HCT116 (cell line): ENCODE data around the gene OR2A2. TPM values are rescaled to one million over a fixed set of nuclear protein-coding genes. Genes with fewer than 3 reads are reported as not detected.

Experiments
- ATAC-seq: fragments of 200-7000 bp; cut with Tn5 transposase; 2 replicates; pipeline ENCODE4 v1.9.1; 2020; ENCODE audit warnings: mild to moderate bottlenecking, moderate library complexity
- BruUV-seq: library from RNA; stranded (reverse); fragments of 400-500 nt; replicated peaks from 2 replicates; lab custom pipeline; 2021; lab: Mats Ljungman, UMichigan
- CTCF ChIA-PET: fragments of 300-600 bp; sonication (Branson Sonifier 250); formaldehyde crosslinking; loops from one replicate; lab custom pipeline; 2021; ENCODE audit warnings: antibody characterized with exemption; lab: Charles Lee
- POLR2A ChIA-PET: fragments of 300-600, 350-600 bp; sonication (Branson Sonifier 250); formaldehyde crosslinking; loops from one replicate; lab custom pipeline; 2021; ENCODE audit warnings: antibody characterized with exemption; lab: Charles Lee
- RAD21 ChIA-PET, 2 experiments: fragments of 300-600 bp; sonication (Branson Sonifier 250); formaldehyde crosslinking; loops; one replicate each; lab custom pipeline; 2023; ENCODE audit warnings: low total read pairs in 2 of 2; ENCODE audit not compliant: uncharacterized antibody in 2 of 2, unreplicated experiment in 2 of 2, low non-redundant PET in 1 of 2; lab: Charles Lee
- DNase-seq: peaks from one replicate; pipeline ENCODE4 v3.0.0-alpha.2; 2010; ENCODE audit warnings: low read depth, low spot score
- H2AFZ ChIP-seq: fragments of 200-600 bp; shearing (Covaris generic), sonication (generic); 2 replicates; pipeline ENCODE4 v1.6.1; 2017; ENCODE audit warnings: low read depth, mixed run types, mixed read lengths, antibody characterized with exemption, low read length; ENCODE audit not compliant: poor library complexity, severe bottlenecking
- H3K27ac ChIP-seq: 2 replicates; pipeline ENCODE4 v1.5.1; 2012; ENCODE audit warnings: low read depth, low read length
- H3K27me3 ChIP-seq: fragments of 200-600 bp; sonication (generic); 2 replicates; pipeline ENCODE4 v1.6.1; 2016; ENCODE audit warnings: mixed run types, low read length, mixed read lengths; ENCODE audit not compliant: insufficient read depth
- H3K36me3 ChIP-seq, 2 experiments: fragments of 200-500 bp in 1 of 2; fragments of 200-600 bp in 1 of 2; sonication (Bioruptor generic) in 1 of 2; sonication (generic) in 1 of 2; 2 replicates each; pipeline versions ENCODE4 v1.5.1 to v1.6.1; 2014 to 2016; ENCODE audit warnings: low read length in 2 of 2, inconsistent platforms in 1 of 2, mixed read lengths in 1 of 2, mixed run types in 1 of 2; ENCODE audit not compliant: insufficient read depth in 2 of 2, control insufficient read depth in 1 of 2
- H3K4me1 ChIP-seq, 2 experiments: fragments of 200-600 bp in 1 of 2; sonication (generic) in 1 of 2; 2 replicates each; pipeline versions ENCODE4 v1.5.1 to v1.6.1; 2012 to 2017; ENCODE audit warnings: low read length in 2 of 2, inconsistent platforms in 1 of 2, mild to moderate bottlenecking in 1 of 2, mixed read lengths in 1 of 2, mixed run types in 1 of 2, moderate library complexity in 1 of 2; ENCODE audit not compliant: insufficient read depth in 2 of 2, control insufficient read depth in 1 of 2
- H3K4me2 ChIP-seq: fragments of 200-600 bp; sonication (generic); 2 replicates; pipeline ENCODE4 v1.6.1; 2017; ENCODE audit warnings: mixed run types, low read length, mixed read lengths
- H3K4me3 ChIP-seq, 2 experiments: fragments of 200-600 bp in 1 of 2; sonication (generic) in 1 of 2; replicated peaks in 1 of 2; 2 replicates each; pipeline ENCODE4 v1.5.1; 2011 to 2016; ENCODE audit warnings: low read length in 2 of 2, control low read depth in 1 of 2, low read depth in 1 of 2, mild to moderate bottlenecking in 1 of 2, mixed read lengths in 1 of 2, mixed run types in 1 of 2
- H3K79me2 ChIP-seq: fragments of 200-600 bp; sonication (generic); 2 replicates; pipeline ENCODE4 v1.6.1; 2017; ENCODE audit warnings: mild to moderate bottlenecking, mixed run types, low read length, moderate library complexity, mixed read lengths; ENCODE audit not compliant: insufficient read depth
- H3K9ac ChIP-seq: fragments of 200-600 bp; sonication (generic); 2 replicates; pipeline ENCODE4 v1.6.1; 2016; ENCODE audit warnings: low read length, mixed read lengths
- H3K9me2 ChIP-seq: fragments of 200-600 bp; sonication (generic), shearing (Covaris generic); 2 replicates; pipeline ENCODE4 v1.6.1; 2017; ENCODE audit warnings: mixed run types, mild to moderate bottlenecking, moderate library complexity; ENCODE audit not compliant: insufficient read depth
- H3K9me3 ChIP-seq, 2 experiments: fragments of 200-500 bp in 1 of 2; fragments of 200-600 bp in 1 of 2; sonication (Bioruptor generic) in 1 of 2; sonication (generic) in 1 of 2; 2 replicates each; pipeline ENCODE4 v1.6.1; 2014 to 2017; ENCODE audit warnings: low read length in 2 of 2, mixed read lengths in 2 of 2, inconsistent platforms in 1 of 2, low read depth in 1 of 2, mild to moderate bottlenecking in 1 of 2, mixed run types in 1 of 2, moderate library complexity in 1 of 2; ENCODE audit not compliant: control insufficient read depth in 1 of 2, insufficient read depth in 1 of 2
- H4K20me1 ChIP-seq: fragments of 200-600 bp; sonication (generic), shearing (Covaris generic); 2 replicates; pipeline ENCODE4 v1.6.1; 2017; ENCODE audit warnings: mixed run types, mild to moderate bottlenecking, moderate library complexity; ENCODE audit not compliant: insufficient read depth
- CBX3 ChIP-seq: IDR thresholded peaks from 2 replicates; pipeline ENCODE4 v1.6.1; 2012; ENCODE audit warnings: low read depth
- CEBPB ChIP-seq: IDR thresholded peaks from 2 replicates; pipeline ENCODE4 v1.6.1; 2012; ENCODE audit warnings: low read depth
- ELF1 ChIP-seq: IDR thresholded peaks from 2 replicates; pipeline ENCODE4 v1.6.1; 2012; ENCODE audit warnings: low read depth, borderline replicate concordance
- EZH2 ChIP-seq: fragments of 200-600 bp; sonication (generic); IDR thresholded peaks from 2 replicates; pipeline ENCODE4 v1.6.1; 2017; ENCODE audit warnings: antibody characterized with exemption, mixed run types
- EZH2phosphoT487 ChIP-seq: fragments of 200-600 bp; IDR thresholded peaks from 2 replicates; pipeline ENCODE4 v1.6.1; 2018; ENCODE audit warnings: antibody characterized with exemption, borderline replicate concordance
- JUND ChIP-seq: IDR thresholded peaks from 2 replicates; pipeline ENCODE4 v1.6.1; 2012
- intact Hi-C: fragments of 100-400 bp; cut with micrococcal nuclease; formaldehyde crosslinking; loops from 2 replicates; pipeline ENCODE4 v1.10.0; 2022
- total RNA-seq: library from RNA; stranded (reverse); gene quantifications from one replicate; pipeline ENCODE4 v1.2.1, GENCODE V29; 2021; ENCODE audit not compliant: unreplicated experiment
- TF ChIP-seq, protein P1 (sequence below): IDR thresholded peaks from 2 replicates; pipeline ENCODE4 v1.6.1; 2012
- TF ChIP-seq, protein P2 (sequence below): IDR thresholded peaks from 2 replicates; pipeline ENCODE4 v1.6.1; 2012

OR2A2 gene
- total RNA-seq, 1 experiment from 2014 or later: not detected

GRCh38 chr7:144110272-144110671 lies 889 bp downstream of the OR2A2 start:
- ATAC-seq (no peak), DNase-seq (no peak)
- no peak overlapping the region for H3K27ac ChIP-seq
- no peak overlapping the region for H2AFZ ChIP-seq
- H3K36me3 ChIP-seq: no peaks in the 10 kb centered on the region
- no peaks in the 10 kb centered on the region for H4K20me1 ChIP-seq
- intact Hi-C loops: no loop called here
- H3K4me2 ChIP-seq: no peak overlapping the region
- no TSS peak for BruUV-seq
- H3K79me2 ChIP-seq: no peaks in the 10 kb centered on the region
- no peak overlapping the region for H3K9ac ChIP-seq
- H3K27me3 ChIP-seq: no peaks in the 10 kb centered on the region
- no peaks in the 10 kb centered on the region for H3K9me2 ChIP-seq
- no peak for TF ChIP-seq ELF1
- no peak for TF ChIP-seq EZH2phosphoT487
- TF ChIP-seq, protein P1, sequence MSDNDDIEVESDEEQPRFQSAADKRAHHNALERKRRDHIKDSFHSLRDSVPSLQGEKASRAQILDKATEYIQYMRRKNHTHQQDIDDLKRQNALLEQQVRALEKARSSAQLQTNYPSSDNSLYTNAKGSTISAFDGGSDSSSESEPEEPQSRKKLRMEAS: no peak
- no peaks in the 10 kb centered on the region for H3K4me1 ChIP-seq
- ChIA-PET CTCF (interaction anchor here (1.0 kb wide), 1 partner anchor 18 kb away, joined by 5 read pairs; no protein-coding TSS in a partner anchor), RAD21 (no interaction called here), POLR2A (no interaction called here)
- no peaks in the 10 kb centered on the region for H3K9me3 ChIP-seq
- H3K4me3 ChIP-seq: no peak overlapping the region

- no peak overlapping the region for H3K27ac ChIP-seq
- POLR2A ChIA-PET: no interaction called here
- TF ChIP-seq EZH2 (no peak), CEBPB (no peak), JUND (no peak), CBX3 (no peak)
- TF ChIP-seq, protein P2, sequence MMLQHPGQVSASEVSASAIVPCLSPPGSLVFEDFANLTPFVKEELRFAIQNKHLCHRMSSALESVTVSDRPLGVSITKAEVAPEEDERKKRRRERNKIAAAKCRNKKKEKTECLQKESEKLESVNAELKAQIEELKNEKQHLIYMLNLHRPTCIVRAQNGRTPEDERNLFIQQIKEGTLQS: no peak
- H3K27me3 ChIP-seq: no peaks in the 10 kb centered on the region
- intact Hi-C loops: no loop called here
- no peak overlapping the region for H3K4me3 ChIP-seq
- no peaks in the 10 kb centered on the region for H3K79me2 ChIP-seq
- H3K9me3 ChIP-seq: no peaks in the 10 kb centered on the region
- no TSS peak for BruUV-seq
- H3K4me2 ChIP-seq: no peak overlapping the region
- H3K4me1 ChIP-seq: no peaks in the 10 kb centered on the region; a peak in 1 of 4 replicates
- no peaks in the 10 kb centered on the region for H3K36me3 ChIP-seq
- H2AFZ ChIP-seq: no peak overlapping the region
- CTCF ChIA-PET: interaction anchor here (1.4 kb wide), 1 partner anchor 14 kb away, joined by 10 read pairs; no protein-coding TSS in a partner anchor
- no peaks in the 10 kb centered on the region for H3K9me2 ChIP-seq
- H3K9ac ChIP-seq: no peak overlapping the region
- RAD21 ChIA-PET: no interaction called here
- no peaks in the 10 kb centered on the region for H4K20me1 ChIP-seq
- ATAC-seq (no peak), DNase-seq (no peak)
Measured at GRCh38 chr7:144113651-144114050, 4.3 kb downstream of the OR2A2 start.
